GM12873 (cell line): ENCODE data around the gene ANKRD6.

Source experiments
- TF ChIP-seq, protein P1 (sequence below): IDR thresholded peaks from 2 replicates; pipeline ENCODE4 v1.5.1; 2012; ENCODE audit warnings: low read depth, mild to moderate bottlenecking, moderate library complexity, low read length, control low read depth; ENCODE audit not compliant: insufficient read depth; ENCODE audit errors: missing control alignments

The ANKRD6 gene

DNA sequence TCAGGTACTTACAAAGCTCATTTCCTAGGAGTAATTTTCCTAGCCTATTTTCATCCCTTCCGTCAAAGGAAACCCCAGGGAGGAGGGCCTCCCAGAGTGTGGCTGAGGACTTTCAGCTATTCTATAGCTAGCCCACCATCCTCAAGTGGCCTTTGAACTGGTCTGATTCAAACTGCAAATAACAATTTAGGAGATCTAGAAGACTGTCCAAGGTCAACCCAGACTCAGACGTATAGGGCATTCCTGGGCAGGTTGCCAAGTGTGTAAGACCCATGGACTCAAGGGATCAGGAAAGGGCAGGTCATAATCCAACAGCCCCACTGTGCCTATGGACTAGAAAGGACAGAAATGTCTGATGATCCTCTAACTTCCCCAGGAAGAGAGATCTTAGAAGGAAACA lies 18.7 kb upstream of the ANKRD6 start:
- TF ChIP-seq, protein P1, sequence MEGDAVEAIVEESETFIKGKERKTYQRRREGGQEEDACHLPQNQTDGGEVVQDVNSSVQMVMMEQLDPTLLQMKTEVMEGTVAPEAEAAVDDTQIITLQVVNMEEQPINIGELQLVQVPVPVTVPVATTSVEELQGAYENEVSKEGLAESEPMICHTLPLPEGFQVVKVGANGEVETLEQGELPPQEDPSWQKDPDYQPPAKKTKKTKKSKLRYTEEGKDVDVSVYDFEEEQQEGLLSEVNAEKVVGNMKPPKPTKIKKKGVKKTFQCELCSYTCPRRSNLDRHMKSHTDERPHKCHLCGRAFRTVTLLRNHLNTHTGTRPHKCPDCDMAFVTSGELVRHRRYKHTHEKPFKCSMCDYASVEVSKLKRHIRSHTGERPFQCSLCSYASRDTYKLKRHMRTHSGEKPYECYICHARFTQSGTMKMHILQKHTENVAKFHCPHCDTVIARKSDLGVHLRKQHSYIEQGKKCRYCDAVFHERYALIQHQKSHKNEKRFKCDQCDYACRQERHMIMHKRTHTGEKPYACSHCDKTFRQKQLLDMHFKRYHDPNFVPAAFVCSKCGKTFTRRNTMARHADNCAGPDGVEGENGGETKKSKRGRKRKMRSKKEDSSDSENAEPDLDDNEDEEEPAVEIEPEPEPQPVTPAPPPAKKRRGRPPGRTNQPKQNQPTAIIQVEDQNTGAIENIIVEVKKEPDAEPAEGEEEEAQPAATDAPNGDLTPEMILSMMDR, result no peak

DNA sequence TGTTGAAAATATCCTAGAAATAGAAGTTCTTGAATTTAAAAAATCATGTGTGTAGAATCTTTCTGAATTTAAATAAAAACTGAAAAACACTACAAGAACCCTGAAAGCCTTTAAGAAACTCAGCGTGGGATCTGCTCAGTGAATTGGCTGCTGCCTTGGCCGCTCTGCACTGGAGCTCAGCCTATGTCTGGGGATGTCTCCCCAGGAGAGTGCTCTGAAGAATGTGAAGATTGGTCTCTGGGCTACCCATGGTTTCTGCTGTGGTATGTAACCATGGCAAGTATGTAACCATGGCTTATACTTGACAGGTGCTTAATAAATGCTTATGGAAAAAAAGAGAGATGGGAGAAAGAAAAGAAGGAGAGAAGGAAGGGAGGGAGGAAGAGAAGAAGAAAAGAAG lies 17.8 kb upstream of the ANKRD6 start:
- TF ChIP-seq, protein P1, result no peak

DNA sequence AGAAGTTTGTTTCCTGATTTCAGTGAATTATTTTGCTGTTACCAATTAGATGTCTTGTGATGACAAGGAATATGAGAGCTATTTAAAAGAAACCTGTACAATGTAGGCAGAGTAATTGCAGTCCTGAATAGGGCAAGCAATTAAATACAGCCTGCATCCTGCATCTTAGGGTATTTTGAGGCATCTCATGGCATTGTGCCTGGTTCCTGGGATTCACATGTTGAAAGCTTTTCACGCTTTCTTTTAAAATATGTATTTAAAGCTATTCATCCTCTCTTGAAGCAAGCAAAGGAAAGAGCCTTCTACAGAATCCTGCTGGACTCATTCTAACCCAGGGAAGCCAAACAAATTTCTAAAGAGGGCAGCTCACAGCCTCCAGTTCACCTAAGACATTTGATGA lies 16.2 kb upstream of the ANKRD6 start:
- TF ChIP-seq, protein P1, result no peak

DNA sequence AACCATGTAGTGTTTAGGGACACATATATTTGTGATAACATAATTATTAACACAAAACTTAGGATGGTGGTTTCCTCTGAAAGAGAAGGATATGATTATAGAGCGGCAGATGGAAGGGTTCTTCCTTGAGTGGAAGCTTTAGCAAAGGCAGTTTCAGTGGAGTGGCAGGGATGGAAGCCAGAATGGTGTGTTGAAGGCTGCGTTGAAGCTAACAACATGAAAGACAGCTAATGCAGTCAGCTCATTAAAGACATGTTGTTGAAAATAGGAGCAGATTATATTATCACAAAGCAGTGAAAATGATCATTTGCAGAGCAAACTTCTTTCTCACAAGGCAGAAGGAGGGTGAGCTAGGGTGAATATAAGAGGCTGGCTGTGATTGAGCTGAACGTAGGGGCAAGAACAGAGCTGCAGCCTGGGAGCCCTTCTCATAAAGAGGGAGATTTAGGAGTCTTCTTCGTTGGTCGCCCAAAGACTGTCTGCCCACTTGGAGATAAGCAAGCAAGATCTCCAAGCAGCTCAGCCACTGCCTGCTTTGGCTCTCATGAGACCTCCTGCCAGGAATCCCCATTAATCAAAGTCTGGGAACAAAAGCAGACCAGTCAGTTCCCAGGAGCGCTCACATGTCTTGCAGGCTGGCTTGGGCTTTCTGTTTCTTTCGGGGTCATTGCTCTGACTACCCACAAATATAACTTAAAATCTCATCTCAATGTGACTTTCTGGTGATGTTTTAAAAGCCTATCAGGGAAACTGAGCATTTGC lies 2.6 kb upstream of the ANKRD6 start:
- TF ChIP-seq, protein P1, result no peak

DNA sequence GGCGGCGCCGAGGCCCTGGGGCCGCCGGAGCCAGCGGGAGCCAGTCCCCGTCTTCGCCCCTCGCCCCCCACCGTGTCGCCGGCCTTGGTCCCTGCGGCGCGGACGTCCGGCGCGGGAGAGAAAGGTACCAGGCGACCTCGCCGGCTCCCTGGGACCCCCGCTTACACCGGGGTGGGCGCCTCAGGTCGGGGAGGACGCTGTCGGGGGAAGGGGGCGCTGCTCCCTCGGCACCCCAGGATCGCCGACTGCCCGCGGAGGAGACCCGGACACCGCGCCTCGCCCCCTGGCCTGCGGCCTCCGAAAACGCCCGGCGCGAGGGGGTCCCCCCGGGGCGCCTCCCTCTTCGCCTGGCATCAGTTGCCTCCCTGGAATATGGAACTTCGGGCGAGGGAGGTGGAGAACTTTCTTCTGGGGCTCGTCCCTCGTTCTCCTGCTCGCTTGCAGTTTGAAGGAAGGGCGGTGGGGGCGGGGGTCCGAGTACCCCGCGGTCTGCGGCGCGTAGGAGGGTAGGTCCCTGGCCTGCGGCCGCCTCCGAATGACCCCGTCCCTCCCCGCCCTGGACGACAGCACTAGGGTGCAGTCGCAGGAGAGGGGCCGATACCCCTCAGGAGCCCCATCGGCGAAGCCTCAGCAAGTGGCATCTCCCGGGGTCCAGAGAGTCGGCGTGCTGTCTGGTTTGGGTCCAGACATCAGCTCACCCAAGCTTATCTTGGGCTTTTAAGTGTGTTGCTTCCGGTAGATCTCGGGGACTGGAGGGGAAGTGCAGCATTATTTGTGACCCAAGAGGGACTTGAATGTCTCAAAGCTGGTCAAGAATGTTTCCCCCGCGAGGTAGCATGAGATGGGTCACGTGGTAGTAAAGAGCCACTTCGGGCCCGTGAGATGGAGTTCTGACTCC lies 549 bp downstream of the ANKRD6 start:
- TF ChIP-seq, protein P1, result no peak

DNA sequence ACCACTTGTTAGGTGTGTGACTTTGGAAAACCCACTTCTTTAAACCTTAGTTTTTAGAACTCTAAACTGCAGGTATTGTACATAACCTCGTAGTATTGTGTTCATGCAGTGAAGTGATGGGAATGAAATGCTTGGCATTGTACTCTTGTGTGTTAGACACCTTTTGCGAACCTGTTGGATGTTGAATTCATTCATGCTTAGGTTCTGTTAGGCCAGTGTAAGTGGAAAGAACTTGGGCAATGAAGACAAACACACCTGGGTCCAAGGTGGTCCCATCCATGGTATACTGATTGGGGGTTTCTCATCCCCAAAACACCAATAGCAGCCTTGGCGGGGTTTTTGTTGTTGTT lies 1.2 kb downstream of the ANKRD6 start:
- TF ChIP-seq, protein P1, result no peak

DNA sequence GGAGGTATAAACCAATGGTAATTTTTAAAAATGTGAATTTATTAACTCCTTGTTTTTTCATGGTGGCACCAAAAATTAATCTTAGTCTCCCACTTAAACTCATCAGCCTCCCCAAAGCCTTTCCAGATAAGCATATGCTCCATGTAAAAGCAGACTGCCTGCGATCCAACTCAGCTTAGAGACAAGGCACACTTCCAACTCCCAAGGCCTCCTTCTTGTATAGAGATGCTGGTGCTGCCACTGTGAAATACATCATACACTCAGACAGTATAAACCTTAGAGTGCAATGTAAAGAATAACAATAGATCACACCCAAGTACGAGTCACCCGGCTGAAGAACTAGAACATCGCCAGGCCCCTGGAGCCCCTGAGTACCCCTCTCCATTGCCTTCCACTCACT lies 2.0 kb downstream of the ANKRD6 start:
- TF ChIP-seq, protein P1, result no peak
